PC-9 (cell line): Measurements from ENCODE around the gene AASS.

Experiments
- CTCF ChIP-seq: fragments of 200-600 bp; sonication (generic); conservative IDR thresholded peaks from 2 replicates; pipeline ENCODE4 v1.6.1; 2017; ENCODE audit warnings: mixed run types, antibody characterized with exemption, mild to moderate bottlenecking, moderate library complexity
- EZH2 ChIP-seq: fragments of 200-600 bp; sonication (generic); IDR thresholded peaks from 2 replicates; pipeline ENCODE4 v1.8.0; 2017; ENCODE audit warnings: antibody characterized with exemption, low read depth

GRCh38 chr7:122100021-122100420 is 44.0 kb downstream of the AASS start:
- TF ChIP-seq EZH2: no peak
- TF ChIP-seq CTCF: no peak
